GM19239 (cell line): Measurements from ENCODE around the gene TBX15.

Experiments used
- DNase-seq: peaks from one replicate; pipeline ENCODE4 v3.0.0; 2011; ENCODE audit warnings: low spot score; ENCODE audit not compliant: insufficient read length
- FAIRE-seq: peaks from 2 replicates; lab custom pipeline; 2011; peaks lifted over from hg19 to GRCh38; lab: Jason Lieb, UNC

TBX15 gene

DNA sequence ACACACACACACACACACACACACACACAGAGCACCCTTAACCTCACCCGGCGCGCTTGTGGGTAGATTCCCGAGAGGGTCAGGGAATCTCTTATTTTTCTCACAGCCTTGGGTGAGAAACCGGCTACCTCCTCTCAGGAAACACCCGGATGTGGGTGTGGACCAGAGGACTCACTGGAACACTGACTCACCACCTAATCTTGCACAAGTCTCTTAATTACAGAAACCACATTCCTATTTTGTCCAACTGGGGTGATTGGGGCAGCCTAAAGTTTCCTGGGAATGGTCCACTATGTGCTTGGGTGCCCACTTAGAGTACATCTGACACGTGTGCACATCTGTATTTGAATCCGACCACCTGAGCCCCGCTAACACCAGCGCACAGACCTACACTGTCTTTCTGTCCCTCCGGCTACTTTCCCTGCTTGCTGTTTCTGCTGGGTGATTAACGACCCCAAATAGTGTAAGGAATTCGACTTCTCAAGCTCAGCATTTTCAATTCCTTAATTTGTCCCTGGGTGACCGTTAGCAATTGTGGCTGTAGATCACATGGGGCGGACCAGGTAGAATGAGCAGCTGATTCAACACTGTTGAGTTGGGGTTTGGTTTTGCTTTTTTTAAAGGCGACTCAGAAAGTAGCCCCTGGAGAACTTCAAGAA, 14.0 kb upstream of the TBX15 start:
- no peak for FAIRE-seq
- DNase-seq = no peak

DNA sequence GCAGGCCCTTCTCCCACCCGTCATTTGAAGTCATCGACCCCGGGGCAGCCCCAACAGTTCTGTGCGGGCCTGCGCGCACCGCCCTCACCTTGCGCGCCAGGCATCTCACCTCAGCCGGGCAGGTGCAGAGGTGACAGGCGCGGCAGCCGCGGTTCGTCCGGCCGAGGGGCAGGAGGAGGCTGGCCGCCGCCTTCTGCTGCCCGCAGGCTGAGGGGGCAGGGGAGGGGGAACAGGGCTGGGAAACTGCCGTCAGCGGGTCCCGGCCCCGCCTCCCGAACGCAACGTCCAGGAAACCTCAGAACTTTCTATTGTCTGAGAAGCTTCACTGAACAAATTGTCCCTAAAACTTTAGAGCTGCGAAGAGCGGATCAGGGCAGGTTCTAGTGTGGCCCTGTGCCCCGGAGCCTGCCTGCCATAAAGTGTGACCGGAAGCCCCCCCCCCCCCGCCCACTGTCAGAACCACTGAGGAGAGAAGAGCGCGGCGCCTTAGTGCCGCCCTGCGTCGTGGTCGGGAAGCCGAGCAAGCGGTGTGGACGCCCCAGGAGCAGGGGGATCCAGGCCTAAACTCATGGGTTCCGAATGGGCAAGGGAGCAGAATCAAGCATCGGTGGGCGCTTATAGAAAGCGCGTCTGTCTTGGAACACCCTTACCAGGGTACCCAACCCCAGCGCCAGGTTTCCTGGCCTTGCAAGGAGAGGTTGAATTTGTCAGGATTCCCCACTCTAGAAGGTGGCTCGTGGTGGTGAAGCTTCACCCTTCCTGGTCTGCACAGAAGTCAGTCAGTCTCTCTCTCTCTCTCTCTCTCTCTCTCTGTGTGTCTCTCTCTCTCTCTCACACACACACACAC, 13.3 kb upstream of the TBX15 start:
- no peak for FAIRE-seq
- no peak for DNase-seq

DNA sequence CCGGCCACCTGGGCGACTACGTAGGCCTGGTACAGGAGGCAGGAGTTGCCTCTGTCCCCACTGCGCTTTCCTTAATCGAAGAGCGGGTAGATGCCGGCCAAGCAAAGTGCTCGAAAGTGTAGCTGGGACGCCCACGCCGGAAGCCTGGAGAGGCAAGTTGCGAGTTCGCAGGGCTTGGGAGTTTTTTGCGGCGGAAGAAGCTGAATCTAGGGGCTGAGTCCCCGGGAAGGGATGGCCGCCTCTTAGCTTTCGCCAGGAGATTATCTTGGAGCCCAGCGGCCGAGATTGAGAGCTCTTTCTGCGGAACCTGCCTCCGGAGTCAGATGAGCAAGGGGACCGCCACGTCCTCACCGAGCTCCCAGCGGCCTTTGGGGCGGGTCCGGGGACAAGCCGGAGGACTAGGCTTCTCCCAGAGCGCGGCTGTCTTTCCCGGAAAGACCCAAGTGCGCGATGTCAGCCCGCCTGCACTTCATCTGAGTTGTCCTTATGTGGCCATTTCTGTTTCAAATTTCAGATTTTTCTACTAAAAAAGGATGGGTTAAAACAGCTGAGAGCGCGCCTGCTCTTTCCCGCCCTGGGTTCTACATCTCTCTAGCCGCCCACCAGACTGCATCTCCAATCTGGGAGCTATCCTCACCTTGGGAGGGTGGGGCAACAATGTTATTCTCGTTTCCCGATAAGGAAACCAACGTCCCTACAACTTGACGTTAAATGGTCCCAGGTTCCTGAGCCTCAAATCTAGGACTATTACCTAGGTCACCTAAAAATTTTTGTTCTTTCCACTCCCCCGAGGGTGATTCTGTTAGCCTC, 12.4 kb upstream of the TBX15 start:
- DNase-seq (no peak), FAIRE-seq (peak; percentile 79)

DNA sequence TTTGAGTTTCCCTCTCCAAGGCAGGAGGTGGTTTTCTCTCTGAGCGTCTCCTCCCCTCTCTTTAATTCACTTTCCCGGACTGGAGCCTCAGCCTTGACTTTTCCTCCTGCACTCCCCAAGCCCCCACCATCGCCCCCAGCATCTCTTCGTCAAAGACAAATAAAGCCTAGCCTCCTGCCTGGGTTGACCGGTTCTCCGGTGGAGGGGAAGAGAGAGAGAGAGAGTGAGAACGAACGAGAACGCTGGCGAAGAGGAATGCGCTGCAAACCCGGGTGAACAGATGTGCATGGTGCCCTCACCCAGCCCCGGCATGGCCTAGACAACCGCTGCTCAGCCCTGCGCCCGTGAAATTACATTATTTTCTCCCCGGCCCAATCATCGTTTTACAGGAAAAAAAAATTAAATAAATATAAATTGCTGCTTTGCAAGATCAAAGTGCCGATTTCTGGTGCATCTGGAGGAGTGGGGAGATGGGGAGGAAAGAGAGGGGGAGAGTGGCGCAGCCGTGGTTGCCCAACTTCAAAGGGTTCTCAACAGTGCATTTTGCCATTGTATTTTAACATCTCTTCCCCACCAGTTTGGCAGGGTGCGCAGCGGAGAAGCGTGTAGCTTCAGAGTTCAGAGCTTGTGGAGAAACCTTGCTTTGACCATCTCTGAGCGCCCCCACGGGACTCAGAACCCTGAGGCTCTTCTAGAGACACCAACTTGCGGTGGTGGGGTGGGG, 11.4 kb upstream of the TBX15 start:
- FAIRE-seq (no peak), DNase-seq (no peak)

DNA sequence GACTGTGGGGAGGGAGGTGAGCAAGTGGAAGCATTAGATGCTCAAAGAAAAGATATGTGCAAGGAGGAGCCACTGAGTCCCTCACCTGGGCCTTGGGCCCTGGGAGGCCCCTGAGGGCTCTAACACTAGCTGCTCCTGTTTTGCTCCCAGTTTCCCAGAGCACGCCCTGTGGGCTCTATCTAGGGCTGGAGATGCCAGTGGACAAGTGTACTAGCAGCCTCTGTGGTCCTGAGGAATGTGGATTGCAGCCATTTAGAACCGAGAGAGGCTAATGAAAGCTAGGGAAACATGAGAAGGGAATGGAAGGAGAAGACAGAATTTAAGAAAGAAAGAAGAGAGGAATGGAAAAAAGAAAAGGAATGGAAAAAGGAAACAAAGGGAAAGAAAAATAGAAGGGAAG, 10.0 kb upstream of the TBX15 start:
- no peak for DNase-seq
- FAIRE-seq = no peak

DNA sequence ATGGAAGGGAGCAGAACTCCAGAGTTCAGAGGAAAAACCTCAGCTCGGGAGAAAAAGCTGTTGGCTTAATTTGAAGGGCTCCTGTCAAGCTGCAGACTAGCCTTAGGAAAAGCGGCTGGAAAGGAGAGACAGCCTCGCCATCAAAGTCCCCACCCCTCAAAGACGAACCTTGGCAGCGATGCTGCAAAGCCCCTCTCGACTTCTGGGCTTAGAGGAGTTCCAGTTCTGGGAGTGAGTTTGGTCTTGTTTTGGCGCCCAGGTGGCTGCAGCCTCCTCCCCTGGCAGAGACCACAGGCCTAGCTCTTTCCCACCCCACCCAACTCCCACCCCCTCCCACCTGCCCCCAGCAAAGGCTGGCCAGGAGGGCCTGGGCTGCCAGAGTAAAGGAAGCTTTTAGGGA, 9.1 kb upstream of the TBX15 start:
- DNase-seq = no peak
- no peak for FAIRE-seq

DNA sequence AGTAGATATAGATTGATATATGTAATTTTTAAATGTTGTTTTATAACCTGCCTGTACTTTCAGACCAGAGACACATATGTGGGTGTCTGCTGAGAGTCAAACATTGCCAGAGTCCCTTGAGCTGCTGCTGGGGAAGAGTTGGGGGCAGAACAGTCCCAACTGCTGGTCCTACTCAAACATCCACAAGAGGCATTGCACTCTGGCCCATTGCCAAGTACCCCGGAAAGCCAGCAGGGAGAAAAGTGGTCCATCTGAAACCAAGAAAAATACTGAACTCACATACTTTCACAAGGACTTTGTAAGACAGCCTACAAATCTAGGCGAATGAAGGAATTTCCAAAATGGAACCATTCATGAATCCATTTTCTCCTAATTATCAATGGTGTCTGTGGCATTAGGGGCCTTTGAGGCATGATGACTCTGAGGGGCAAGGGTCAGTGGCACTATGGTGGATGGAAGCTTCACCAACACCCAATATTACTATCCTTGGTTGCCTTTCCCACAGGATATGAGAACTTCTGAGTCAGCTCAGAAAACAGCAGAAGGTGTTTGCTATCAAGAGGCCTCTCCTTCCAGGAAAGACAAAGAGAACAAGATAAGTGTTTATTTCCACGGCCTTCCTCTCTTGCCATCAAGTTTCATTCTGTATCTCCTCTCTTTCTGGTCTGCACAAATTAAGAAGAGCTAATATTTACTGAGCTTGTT, 7.3 kb upstream of the TBX15 start:
- DNase-seq (no peak), FAIRE-seq (peak; percentile 68)

DNA sequence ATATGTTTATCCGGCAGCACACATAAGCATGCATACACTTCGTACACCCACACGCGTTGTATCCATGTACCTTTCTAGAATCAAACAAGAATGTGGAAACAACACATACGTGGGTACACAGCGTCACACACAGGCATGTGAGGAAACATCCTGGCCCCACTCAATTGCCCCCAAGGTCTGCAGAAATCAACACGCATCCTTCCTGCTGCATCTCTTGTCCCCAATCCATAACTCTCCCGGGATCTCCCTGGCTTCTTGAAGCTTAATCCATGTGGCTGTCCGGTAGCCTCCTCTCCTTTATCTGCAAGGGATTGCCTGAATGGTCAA, 5.5 kb upstream of the TBX15 start:
- no peak for DNase-seq
- no peak for FAIRE-seq

DNA sequence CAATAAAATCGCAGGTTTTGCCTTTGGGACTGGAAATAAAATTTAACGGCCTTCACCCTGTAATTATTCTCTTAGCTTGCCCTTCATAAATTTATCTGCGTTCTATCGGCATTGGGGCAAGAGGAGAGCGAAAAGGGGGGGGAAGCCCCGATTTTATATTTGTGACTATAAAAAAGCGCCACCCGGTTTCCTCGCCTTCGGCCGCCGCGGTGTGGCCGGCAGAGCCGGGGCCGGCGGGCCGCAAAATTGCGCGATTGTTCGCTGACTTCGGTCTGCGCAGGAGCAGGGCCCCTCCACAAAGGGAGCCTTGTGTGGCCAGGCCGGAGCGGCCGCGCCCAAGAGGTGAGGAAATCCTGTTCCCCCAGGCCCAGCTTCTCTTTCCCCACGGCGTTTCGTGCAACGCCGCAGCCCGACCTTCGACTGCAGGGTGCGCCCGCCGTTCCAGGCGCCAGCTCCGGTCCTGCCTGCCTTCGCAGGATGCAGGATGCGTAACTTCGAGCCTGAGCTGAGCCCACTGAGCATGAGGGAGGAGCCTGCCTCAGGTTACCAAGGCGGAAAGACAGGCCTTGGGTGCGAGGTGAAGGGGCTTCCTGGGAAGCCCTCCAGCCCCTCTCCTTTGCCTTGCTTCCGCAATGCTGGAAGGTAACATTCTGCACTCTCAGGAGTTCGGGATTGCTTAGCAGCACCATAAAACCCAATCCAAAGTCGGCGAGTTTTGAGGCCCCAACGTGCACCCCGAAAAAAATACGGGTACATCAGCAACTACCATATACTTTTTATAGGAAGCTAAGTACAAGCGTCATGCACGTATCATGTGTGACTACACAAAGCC, 4.9 kb upstream of the TBX15 start:
- FAIRE-seq = no peak
- no peak for DNase-seq

DNA sequence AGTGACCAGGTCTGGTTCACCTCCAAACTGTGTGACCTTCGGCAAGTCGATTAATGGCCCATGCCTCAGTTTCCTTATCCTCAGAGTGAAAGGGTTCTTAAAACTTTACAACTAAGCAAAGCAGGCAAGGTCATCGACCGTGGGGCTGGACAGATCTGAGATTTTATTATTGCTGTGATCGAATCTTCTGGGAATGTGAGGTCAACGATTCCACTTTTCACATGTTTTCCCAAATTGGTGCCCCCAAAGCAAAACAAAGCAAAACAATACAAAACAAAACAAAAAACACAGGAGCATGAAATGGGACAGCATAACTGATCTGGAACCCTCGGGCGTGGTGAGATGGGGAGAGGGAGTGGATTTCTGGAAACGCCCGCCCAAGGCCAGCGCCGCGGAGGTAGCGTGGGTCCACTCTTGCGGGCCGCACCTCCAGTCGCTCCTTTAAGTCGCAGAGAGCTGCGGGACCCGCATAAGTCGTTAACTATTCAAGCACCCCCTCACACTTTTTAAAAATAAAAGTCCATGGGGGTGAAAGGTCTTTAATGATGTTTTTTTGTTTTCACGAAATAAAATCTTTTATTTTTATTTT, 4.2 kb upstream of the TBX15 start:
- no peak for DNase-seq
- FAIRE-seq = peak; percentile 68

DNA sequence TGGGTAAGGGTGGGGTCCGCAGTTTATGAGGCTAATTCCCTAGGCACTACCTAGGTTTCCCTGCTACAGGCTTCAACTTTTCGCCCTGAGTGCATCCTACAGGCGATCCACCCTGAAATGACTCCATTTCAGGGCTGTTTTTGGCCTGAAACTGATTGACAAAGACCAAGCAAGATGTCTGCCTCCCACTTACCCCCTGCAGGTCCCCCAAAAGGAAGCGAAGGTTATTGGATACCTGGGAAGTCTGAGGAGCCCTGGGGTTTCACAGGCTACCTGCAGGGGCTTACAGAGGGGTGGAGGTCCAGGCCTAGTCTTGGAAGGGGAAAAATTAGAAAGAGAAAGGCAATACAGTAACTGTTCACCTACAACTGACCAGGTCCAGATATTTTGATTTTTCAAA, 3.3 kb upstream of the TBX15 start:
- DNase-seq (no peak), FAIRE-seq (no peak)

DNA sequence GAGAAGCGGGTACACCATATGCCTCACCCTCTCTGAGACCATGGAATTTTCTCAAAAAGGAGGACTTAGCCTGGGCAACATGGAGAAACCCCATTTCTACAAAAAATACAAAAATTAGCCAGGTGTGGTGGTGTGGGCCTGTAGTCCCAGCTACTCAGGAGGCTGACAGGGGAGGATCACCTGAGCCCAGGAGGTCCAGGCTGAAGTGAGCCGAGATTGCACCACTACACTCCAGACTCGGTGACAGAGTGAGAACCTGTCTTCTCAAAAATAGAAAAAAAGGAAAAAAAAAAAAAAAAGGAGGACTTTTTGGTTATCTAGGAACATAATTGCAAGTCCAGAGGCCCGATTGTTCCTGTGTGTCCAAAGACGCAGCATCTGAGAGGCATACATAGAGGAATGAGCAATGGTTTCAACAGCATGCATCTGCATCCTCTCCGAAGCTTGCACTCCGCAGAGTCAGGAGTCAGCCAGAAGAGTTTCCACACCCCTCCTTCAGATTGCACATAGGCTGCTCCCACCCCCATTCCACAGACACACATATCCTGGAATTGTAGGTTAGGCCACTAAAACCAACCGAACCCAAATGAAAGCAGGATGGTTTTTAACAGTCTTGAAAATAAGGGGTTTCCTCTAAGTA, 2.5 kb upstream of the TBX15 start:
- FAIRE-seq (no peak), DNase-seq (no peak)

DNA sequence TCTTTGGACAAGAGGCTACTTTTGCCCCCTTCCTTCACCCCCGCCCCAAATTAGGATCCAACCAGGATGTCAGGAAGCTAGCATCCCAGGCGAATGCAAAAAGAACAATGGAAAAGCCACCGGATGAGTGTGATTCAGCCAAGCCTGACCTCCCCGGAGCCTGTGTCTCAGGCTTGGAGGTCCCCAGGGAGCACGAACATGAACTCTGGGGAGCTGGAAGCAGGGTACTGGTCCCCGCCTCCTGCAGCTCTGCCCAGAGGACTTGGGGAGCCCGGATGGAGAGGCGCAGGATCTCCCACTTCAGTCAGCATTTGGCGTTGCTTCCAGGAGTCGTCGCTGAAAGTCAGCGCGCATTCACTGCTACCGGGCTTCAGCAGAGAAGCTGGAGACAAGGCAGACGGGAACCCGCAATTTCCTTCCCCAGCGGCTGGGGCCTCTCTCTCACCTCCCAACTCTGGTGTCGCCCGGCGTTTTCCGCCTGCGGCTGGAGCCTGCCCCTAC, 1.8 kb upstream of the TBX15 start:
- FAIRE-seq = no peak
- DNase-seq = no peak

DNA sequence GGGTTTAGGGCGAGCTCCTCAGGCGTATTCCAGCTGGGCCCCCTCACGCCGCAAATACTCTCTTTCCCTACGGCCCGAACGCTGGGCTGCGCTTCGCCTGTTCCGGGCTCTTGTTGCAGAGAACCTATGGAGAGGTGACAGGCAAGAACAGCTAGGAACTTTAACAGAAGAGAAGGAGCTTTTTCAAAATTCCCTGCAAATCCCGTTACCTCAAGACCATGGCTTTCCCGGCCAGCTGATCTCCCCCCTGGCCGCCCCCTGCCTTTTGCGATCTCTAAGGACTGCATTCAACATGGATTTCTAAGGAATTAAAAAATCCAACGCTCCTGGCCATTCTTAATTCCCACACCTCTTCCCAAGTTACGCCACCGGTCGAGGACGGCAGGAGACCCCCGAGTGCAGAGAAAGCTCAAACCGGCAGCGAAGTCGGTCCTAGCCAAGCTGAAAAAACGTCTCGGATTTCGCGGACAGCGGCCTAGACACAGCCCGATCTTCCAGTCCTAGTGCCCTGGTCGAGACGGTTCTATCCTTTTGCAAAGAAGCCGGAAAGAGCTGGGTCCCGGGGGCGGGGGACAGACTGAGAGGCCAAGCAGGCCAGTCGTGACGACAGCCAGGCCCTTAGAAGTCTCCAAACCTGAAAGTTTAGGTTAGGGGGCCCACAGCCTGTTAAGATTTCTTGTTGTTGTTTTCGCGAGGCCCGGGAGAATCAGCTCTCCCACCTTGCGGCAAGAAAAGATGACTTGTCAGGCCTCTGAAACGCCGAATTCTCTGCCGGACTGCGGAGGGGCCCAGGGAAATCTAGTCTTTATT, 1.1 kb upstream of the TBX15 start:
- FAIRE-seq (peak; percentile 74), DNase-seq (no peak)

DNA sequence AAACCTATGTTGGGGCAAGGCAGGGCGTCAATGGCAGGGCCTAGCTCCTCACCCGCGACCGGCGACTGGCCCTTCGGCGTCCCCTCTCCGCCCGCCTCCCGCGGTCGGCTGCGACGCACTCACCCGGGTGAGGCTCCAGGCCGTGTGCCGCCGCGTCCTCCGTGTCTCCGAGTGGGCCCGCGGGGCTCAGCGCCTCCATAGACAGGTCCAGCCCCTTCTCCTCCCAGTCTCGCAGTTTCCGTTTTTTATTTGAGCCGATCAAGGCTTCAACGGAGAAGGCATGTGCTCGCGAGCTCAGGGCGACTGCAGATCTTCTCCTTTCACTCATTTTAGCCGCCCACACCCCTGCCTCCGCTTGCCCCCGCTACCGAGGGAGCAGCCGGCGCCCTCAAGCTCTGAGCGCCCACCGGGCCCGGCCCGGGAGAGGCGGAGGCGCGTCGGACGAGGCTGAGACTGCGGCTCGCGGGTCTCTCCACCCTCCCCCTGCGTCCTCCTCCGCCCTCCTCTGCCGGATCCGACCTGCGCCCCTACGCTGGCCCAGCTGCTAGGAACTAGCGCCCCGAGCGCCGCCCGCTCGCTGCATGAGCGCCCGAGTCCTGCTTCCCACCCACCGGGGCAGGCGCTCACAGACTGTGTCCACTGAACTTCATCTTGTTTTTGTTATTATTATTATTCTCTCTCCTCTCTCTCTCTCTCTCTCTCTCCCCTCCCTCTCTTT, 516 bp downstream of the TBX15 start:
- FAIRE-seq (peak; percentile 60), DNase-seq (no peak)

DNA sequence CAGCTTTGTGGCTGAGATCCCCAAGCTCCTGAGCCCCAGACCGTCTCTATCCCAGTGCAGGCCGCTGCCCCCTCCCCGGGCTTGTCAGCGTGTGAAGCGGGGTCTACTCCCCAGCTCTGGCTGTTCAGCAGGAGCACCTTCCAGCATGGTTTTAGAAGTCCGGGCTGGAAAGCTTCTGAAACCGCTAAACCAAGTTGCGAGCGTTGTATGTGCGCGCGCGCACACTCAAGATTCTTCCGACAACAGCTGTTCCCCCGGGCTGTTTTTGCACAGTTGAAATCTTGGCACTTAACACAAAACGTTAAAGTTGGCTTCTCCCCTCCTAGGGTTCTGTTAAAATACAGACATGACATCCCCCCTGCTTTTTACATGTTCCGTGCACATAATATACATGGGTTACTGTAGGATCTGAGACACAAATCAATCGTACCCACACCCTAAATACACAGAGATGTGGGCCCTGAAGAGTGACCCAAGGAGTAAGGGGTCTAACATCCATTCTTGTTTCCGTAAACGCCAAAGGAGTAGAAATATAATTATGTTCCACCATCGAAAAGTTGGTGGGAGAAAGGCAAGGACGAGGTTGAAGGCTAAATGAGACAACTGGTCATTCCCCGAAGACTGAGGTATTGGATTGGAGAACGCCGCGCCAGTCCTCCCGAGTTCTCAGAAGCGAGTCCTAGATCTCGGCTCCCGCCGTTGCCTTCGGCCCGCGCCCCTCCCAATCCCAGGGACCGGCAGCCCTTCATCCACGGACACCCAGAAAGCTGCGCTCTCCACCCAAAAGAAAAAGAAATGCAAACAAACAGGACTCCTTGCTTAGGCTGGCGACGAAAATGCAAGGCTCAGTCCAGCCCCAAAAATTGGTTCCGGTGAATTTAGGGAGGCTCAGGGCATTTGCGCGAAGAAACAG, 1.3 kb downstream of the TBX15 start:
- FAIRE-seq (peak; percentile 21), DNase-seq (no peak)
